ENCODE data around the gene SBK3. TPM values are rescaled to one million over a fixed set of nuclear protein-coding genes. Genes with fewer than 3 reads are reported as not detected.

The SBK3 gene
- total RNA-seq, 1 experiment from 2014 or later = 2.4 TPM

DNA sequence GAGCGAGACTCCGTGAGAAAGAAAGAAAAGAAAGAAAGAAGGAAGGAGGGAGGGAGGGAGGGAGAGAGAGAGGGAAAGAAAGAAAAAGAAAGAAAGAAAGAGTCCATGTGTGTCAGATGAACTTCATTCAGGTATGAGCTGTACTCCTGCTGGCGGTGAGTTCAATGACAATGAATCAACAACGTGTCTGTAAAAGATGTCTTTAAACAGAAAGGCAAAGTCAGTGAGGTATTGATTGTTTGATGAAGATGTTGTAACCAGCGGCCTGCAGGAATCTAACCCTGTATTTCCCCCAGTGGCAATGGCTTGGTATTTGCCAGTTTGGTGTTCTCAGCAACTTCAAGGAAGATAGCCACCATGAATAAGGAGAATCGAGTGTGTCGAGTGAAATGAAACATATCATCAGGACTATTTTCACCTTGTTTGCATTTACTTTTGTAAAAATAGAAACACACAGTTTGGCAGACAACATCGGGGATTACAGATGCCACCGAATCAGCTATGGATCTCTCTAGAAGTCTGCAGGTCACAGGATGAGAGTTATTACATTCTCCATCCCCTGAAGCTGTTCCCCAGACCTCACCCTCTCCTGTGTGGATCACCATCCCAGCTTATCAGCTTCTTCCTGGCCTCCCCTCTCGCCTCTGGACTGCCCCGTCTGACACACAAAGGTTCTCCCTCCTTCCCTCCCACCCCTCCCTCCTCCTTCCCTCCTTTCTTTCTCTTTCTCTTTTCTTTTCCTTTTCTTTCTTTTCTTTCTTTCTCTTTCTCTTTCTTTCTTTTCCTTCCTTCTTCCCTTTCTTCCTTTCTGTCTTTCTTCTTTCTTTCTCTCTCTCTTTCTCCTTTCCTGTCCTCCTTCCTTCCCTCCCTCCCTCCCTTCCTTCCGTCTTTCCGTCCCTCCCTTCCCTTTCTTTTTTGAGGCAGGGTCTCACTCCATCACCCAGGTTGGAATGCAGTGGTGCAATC lies 8.2 kb upstream of the SBK3 start:
- peaks cover 29% of the 10 kb centered on the region for H3K4me1 Mint-ChIP-seq (ENCODE audit: low read depth, unreplicated experiment)
- no peaks in the 10 kb centered on the region for H3K27me3 ChIP-seq (replicated peaks; ENCODE audit: control insufficient read depth, insufficient read depth, low read length)
- TF ChIP-seq, protein P1, sequence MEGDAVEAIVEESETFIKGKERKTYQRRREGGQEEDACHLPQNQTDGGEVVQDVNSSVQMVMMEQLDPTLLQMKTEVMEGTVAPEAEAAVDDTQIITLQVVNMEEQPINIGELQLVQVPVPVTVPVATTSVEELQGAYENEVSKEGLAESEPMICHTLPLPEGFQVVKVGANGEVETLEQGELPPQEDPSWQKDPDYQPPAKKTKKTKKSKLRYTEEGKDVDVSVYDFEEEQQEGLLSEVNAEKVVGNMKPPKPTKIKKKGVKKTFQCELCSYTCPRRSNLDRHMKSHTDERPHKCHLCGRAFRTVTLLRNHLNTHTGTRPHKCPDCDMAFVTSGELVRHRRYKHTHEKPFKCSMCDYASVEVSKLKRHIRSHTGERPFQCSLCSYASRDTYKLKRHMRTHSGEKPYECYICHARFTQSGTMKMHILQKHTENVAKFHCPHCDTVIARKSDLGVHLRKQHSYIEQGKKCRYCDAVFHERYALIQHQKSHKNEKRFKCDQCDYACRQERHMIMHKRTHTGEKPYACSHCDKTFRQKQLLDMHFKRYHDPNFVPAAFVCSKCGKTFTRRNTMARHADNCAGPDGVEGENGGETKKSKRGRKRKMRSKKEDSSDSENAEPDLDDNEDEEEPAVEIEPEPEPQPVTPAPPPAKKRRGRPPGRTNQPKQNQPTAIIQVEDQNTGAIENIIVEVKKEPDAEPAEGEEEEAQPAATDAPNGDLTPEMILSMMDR (IDR thresholded peaks at IDR 0.05; ENCODE audit: insufficient read depth in 1 of 2, low read depth in 1 of 2, low read length in 1 of 2, severe bottlenecking in 1 of 2, unreplicated experiment in 1 of 2) = peak in 1 of 2 experiments; percentile 20
- H3K4me1 ChIP-seq = peaks cover 6% of the 10 kb centered on the region; the same call in 1 of the 2 replicates
- intact Hi-C loops (cut with micrococcal nuclease; ENCODE audit: unreplicated experiment) = no loop called here
- H3K9me3 Mint-ChIP-seq (ENCODE audit: unreplicated experiment) = no peaks in the 10 kb centered on the region
- no TSS peak for BruUV-seq (replicated peaks)
- H3K4me3 Mint-ChIP-seq (ENCODE audit: unreplicated experiment) = no peak overlapping the region
- peak overlapping the region; percentile 62 for H3K27ac Mint-ChIP-seq (ENCODE audit: unreplicated experiment)
- DNase-seq = no peak
- POLR2A ChIA-PET = interaction anchor here (0.7 to 0.8 kb wide), 2 partner anchors 53 to 77 kb away, joined by 3 to 4 read pairs; no protein-coding TSS in a partner anchor
- H3K36me3 ChIP-seq (ENCODE audit: control insufficient read depth, insufficient read depth, low read length) = no peaks in the 10 kb centered on the region
- no peak overlapping the region for H3K4me3 ChIP-seq (ENCODE audit: low read depth, low read length)
- H3K27me3 Mint-ChIP-seq (ENCODE audit: insufficient read depth, unreplicated experiment) = no peaks in the 10 kb centered on the region
- CTCF ChIA-PET = interaction anchor here (1.7 kb wide), 1 partner anchor 28 kb away, joined by 3 read pairs; no protein-coding TSS in a partner anchor
- H3K9me3 ChIP-seq = no peaks in the 10 kb centered on the region
- no peaks in the 10 kb centered on the region for H3K36me3 Mint-ChIP-seq (ENCODE audit: insufficient read depth, unreplicated experiment)

DNA sequence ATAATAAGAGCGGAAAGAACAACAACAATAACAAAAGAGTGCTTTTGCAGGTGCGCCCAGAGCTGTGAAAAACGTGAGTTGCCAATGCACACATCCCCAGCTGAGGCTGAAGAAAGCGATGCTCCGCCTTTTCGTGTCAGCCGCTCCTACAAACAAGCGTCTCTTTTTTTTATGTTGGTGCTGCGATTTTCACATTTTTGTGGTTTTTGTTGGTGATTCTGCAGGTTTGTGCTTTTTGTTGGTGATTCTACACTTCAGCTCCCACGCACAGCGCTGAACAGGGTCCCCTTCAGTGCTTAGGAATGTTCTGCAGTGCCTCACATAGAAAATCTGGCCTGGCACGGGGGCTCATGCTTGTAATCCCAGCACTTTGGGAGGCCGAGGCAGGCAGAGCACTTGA lies 7.3 kb upstream of the SBK3 start:
- Histone ChIP-seq H3K4me1 (peaks cover 15% of the 10 kb centered on the region), H3K4me3 (ENCODE audit: low read depth, low read length) (no peak overlapping the region), H3K27me3 (replicated peaks; ENCODE audit: control insufficient read depth, insufficient read depth, low read length) (no peaks in the 10 kb centered on the region), H3K9me3 (no peaks in the 10 kb centered on the region), H3K36me3 (ENCODE audit: control insufficient read depth, insufficient read depth, low read length) (no peaks in the 10 kb centered on the region)
- H3K4me3 Mint-ChIP-seq (ENCODE audit: unreplicated experiment) = no peak overlapping the region
- H3K36me3 Mint-ChIP-seq (ENCODE audit: insufficient read depth, unreplicated experiment) = no peaks in the 10 kb centered on the region
- H3K27me3 Mint-ChIP-seq (ENCODE audit: insufficient read depth, unreplicated experiment) = no peaks in the 10 kb centered on the region
- CTCF ChIA-PET = interaction anchor here (0.5 kb wide), 1 partner anchor 18 kb away, joined by 3 read pairs; no protein-coding TSS in a partner anchor
- intact Hi-C loops (cut with micrococcal nuclease; ENCODE audit: unreplicated experiment) = no loop called here
- H3K9me3 Mint-ChIP-seq (ENCODE audit: unreplicated experiment) = no peaks in the 10 kb centered on the region
- peaks cover 29% of the 10 kb centered on the region for H3K4me1 Mint-ChIP-seq (ENCODE audit: low read depth, unreplicated experiment)
- H3K27ac Mint-ChIP-seq (ENCODE audit: unreplicated experiment) = peak overlapping the region; percentile 62
- TF ChIP-seq, protein P1 (IDR thresholded peaks at IDR 0.05; ENCODE audit: insufficient read depth in 1 of 2, low read depth in 1 of 2, low read length in 1 of 2, severe bottlenecking in 1 of 2, unreplicated experiment in 1 of 2) = no peak
- DNase-seq = no peak
- POLR2A ChIA-PET = no interaction called here
- no TSS peak for BruUV-seq (replicated peaks)

DNA sequence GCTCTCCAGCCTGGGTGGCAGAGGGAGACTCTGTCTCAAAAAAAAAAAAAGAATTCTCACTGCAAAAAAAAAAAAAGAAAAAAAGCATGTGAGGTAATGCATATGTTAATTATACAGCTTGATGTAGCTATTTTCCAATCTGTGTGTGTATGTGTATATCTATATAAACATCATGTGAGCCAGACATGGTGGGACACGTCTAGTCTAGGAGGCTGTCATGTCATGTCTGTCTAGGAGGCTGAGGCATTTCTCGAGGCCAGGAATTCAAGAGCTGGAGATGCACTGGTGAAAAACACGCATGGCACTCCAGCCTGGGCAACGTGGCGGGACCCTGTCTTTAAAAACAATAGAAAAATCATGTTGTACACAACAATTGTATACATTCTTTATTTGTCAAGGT lies 6.9 kb upstream of the SBK3 start:
- no peak overlapping the region for H3K27ac Mint-ChIP-seq (ENCODE audit: unreplicated experiment)
- CTCF ChIA-PET = interaction anchor here (0.5 kb wide), 1 partner anchor 17 kb away, joined by 3 read pairs; no protein-coding TSS in a partner anchor
- H3K36me3 Mint-ChIP-seq (ENCODE audit: insufficient read depth, unreplicated experiment) = no peaks in the 10 kb centered on the region
- H3K9me3 Mint-ChIP-seq (ENCODE audit: unreplicated experiment) = no peaks in the 10 kb centered on the region
- Histone ChIP-seq H3K36me3 (ENCODE audit: control insufficient read depth, insufficient read depth, low read length) (no peaks in the 10 kb centered on the region), H3K9me3 (no peaks in the 10 kb centered on the region), H3K27me3 (replicated peaks; ENCODE audit: control insufficient read depth, insufficient read depth, low read length) (no peaks in the 10 kb centered on the region), H3K4me3 (ENCODE audit: low read depth, low read length) (no peak overlapping the region), H3K4me1 (peaks cover 19% of the 10 kb centered on the region)
- TF ChIP-seq, protein P1 (IDR thresholded peaks at IDR 0.05; ENCODE audit: insufficient read depth in 1 of 2, low read depth in 1 of 2, low read length in 1 of 2, severe bottlenecking in 1 of 2, unreplicated experiment in 1 of 2) = no peak
- POLR2A ChIA-PET = no interaction called here
- intact Hi-C loops (cut with micrococcal nuclease; ENCODE audit: unreplicated experiment) = no loop called here
- no TSS peak for BruUV-seq (replicated peaks)
- H3K27me3 Mint-ChIP-seq (ENCODE audit: insufficient read depth, unreplicated experiment) = no peaks in the 10 kb centered on the region
- H3K4me3 Mint-ChIP-seq (ENCODE audit: unreplicated experiment) = no peak overlapping the region
- H3K4me1 Mint-ChIP-seq (ENCODE audit: low read depth, unreplicated experiment) = peaks cover 34% of the 10 kb centered on the region
- no peak for DNase-seq

Data from Caco-2 (cell line).